B cell (primary cell): Measurements from ENCODE around the gene MYO1C.

Experiments
- EZH2 ChIP-seq: IDR thresholded peaks from 2 replicates; pipeline ENCODE4 v1.6.1; 2012; ENCODE audit warnings: borderline replicate concordance, low read depth, mild to moderate bottlenecking, moderate library complexity, low read length; ENCODE audit not compliant: insufficient read depth, poor library complexity, severe bottlenecking
- TF ChIP-seq, protein P1 (sequence below): fragments of 200-600 bp; IDR thresholded peaks from one replicate; pipeline ENCODE4 v1.8.0; 2022; ENCODE audit warnings: antibody characterized with exemption, mild to moderate bottlenecking

DNA sequence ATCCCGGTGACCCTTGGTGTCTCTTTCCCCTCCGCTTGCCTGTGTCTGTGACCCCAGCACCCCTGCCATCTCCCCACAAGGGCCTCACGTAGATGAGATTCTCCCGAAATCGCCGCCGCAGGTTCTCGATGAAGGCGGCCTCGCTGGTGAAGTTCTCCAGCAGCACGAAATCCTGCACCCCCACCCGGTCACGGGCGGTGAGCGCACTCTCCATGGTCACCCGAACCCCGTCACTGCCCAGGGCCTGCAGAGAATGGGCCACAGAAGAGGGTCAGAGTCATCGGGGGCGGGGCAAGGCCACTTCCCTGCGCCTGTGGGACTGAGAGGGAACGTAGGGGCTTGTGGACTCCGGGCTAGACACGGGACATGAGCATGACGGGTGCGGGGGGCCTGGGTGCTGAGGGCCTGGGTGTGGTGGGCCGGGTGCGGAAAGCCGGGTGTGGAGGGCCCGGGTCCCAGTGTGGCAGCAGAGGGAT, 8.4 kb downstream of the MYO1C start:
- TF ChIP-seq, protein P1, sequence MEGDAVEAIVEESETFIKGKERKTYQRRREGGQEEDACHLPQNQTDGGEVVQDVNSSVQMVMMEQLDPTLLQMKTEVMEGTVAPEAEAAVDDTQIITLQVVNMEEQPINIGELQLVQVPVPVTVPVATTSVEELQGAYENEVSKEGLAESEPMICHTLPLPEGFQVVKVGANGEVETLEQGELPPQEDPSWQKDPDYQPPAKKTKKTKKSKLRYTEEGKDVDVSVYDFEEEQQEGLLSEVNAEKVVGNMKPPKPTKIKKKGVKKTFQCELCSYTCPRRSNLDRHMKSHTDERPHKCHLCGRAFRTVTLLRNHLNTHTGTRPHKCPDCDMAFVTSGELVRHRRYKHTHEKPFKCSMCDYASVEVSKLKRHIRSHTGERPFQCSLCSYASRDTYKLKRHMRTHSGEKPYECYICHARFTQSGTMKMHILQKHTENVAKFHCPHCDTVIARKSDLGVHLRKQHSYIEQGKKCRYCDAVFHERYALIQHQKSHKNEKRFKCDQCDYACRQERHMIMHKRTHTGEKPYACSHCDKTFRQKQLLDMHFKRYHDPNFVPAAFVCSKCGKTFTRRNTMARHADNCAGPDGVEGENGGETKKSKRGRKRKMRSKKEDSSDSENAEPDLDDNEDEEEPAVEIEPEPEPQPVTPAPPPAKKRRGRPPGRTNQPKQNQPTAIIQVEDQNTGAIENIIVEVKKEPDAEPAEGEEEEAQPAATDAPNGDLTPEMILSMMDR: no peak
- TF ChIP-seq EZH2: no peak
